OCI-LY3 (cell line): ENCODE measurements around the gene ZC3H12D.

ENCODE experiments used
- H2AFZ ChIP-seq: fragments of 200-600, 300-600 bp; shearing (Covaris generic); 2 replicates; pipeline ENCODE4 v1.6.0; 2014; ENCODE audit warnings: antibody characterized with exemption, low read depth, low read length
- H3K27ac ChIP-seq: fragments of 200-600, 300-600 bp; sonication (generic); 2 replicates; pipeline ENCODE4 v1.5.1; 2014; ENCODE audit warnings: mild to moderate bottlenecking, low read length, moderate library complexity, mixed read lengths
- H3K27me3 ChIP-seq: fragments of 200-600, 300-600 bp; sonication (generic); 2 replicates; pipeline ENCODE4 v1.6.1; 2014; ENCODE audit warnings: low read depth, low read length, mixed read lengths
- H3K36me3 ChIP-seq: fragments of 200-600, 300-600 bp; sonication (generic); replicated peaks from 2 replicates; pipeline ENCODE3; 2014; ENCODE audit warnings: low read depth, low read length, mixed read lengths
- H3K4me1 ChIP-seq: fragments of 300-600, 200-600 bp; sonication (generic); 2 replicates; pipeline ENCODE4 v1.6.1; 2014; ENCODE audit warnings: low read length, mixed read lengths
- H3K4me2 ChIP-seq: fragments of 200-600, 300-600 bp; sonication (generic); 2 replicates; pipeline ENCODE4 v1.6.1; 2014; ENCODE audit warnings: low read length, mixed read lengths
- H3K4me3 ChIP-seq: fragments of 300-600, 200-600 bp; sonication (generic); 2 replicates; pipeline ENCODE4 v1.5.1; 2014; ENCODE audit warnings: antibody characterized with exemption, mild to moderate bottlenecking, low read length, moderate library complexity
- H3K79me2 ChIP-seq: fragments of 300-600, 200-600 bp; shearing (Covaris generic); 2 replicates; pipeline ENCODE4 v1.6.1; 2014; ENCODE audit warnings: mild to moderate bottlenecking, low read length, mixed read lengths
- H3K9ac ChIP-seq: fragments of 300-600, 200-600 bp; shearing (Covaris generic); 2 replicates; pipeline ENCODE4 v1.6.0; 2014; ENCODE audit warnings: mild to moderate bottlenecking, low read length, moderate library complexity
- H3K9me3 ChIP-seq: fragments of 200-600, 300-600 bp; shearing (Covaris generic); 2 replicates; pipeline ENCODE4 v1.6.1; 2014; ENCODE audit warnings: low read length, mixed read lengths; ENCODE audit not compliant: insufficient read depth
- H4K20me1 ChIP-seq: fragments of 200-600, 300-600 bp; sonication (generic); 2 replicates; pipeline ENCODE4 v1.6.1; 2016; ENCODE audit warnings: low read length, mixed read lengths; ENCODE audit not compliant: insufficient read depth
- CTCF ChIP-seq: fragments of 200-600, 300-600 bp; sonication (generic); IDR thresholded peaks from 2 replicates; pipeline ENCODE4 v1.5.1; 2014; ENCODE audit warnings: antibody characterized with exemption, low read length, low read depth
- EZH2phosphoT487 ChIP-seq: fragments of 200-600 bp; shearing (Covaris generic); IDR thresholded peaks from 2 replicates; pipeline ENCODE4 v1.6.1; 2018; ENCODE audit warnings: antibody characterized with exemption, mixed run types, low read depth

ZC3H12D gene

DNA sequence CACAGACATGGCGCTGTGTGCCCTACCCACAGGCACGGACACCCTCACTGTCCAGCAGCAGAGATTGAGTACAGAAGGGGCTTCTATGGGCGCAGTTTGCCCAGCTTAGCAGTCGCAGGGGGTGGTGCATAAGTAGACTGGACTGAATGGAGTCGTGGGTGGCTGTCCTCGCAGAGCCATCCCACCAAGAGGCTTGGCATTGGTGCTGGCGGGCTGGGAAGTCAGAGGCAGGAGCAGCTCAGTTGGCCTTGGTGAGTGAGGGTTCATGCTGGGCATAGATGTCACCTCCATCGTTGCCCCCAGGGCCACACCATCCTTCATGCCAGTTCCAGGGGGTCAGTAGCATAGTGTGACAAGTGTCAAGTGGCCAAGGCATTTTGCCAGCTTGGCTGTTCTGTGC lies 59.6 kb downstream of the ZC3H12D start:
- no peak overlapping the region for H2AFZ ChIP-seq
- H3K4me2 ChIP-seq = no peak overlapping the region
- H3K4me1 ChIP-seq = peaks cover 17% of the 10 kb centered on the region
- no peaks in the 10 kb centered on the region for H3K36me3 ChIP-seq
- no peak for TF ChIP-seq EZH2phosphoT487
- no peak for TF ChIP-seq CTCF
- H3K9ac ChIP-seq = no peak overlapping the region
- no peaks in the 10 kb centered on the region for H3K9me3 ChIP-seq
- no peak overlapping the region for H3K27ac ChIP-seq
- H4K20me1 ChIP-seq = no peaks in the 10 kb centered on the region
- H3K27me3 ChIP-seq = no peaks in the 10 kb centered on the region
- H3K4me3 ChIP-seq = no peak overlapping the region
- H3K79me2 ChIP-seq = no peaks in the 10 kb centered on the region

GRCh38 chr6:149423964-149424440 lies 60.8 kb downstream of the ZC3H12D start:
- Histone ChIP-seq H2AFZ (no peak overlapping the region), H3K27me3 (no peaks in the 10 kb centered on the region), H3K36me3 (no peaks in the 10 kb centered on the region), H3K9ac (no peak overlapping the region), H3K4me2 (no peak overlapping the region), H3K27ac (no peak overlapping the region), H3K4me1 (peaks cover 29% of the 10 kb centered on the region), H3K9me3 (no peaks in the 10 kb centered on the region), H3K4me3 (no peak overlapping the region), H4K20me1 (no peaks in the 10 kb centered on the region), H3K79me2 (no peaks in the 10 kb centered on the region)
- TF ChIP-seq EZH2phosphoT487 = no peak
- TF ChIP-seq CTCF = no peak

- no peaks in the 10 kb centered on the region for H3K9me3 ChIP-seq
- no peaks in the 10 kb centered on the region for H3K36me3 ChIP-seq
- no peak overlapping the region for H3K27ac ChIP-seq
- no peaks in the 10 kb centered on the region for H4K20me1 ChIP-seq
- H3K4me2 ChIP-seq = no peak overlapping the region
- peaks cover 42% of the 10 kb centered on the region for H3K4me1 ChIP-seq
- no peak overlapping the region for H3K9ac ChIP-seq
- no peaks in the 10 kb centered on the region for H3K27me3 ChIP-seq
- no peaks in the 10 kb centered on the region for H3K79me2 ChIP-seq
- TF ChIP-seq CTCF (no peak), EZH2phosphoT487 (no peak)
- no peak overlapping the region for H3K4me3 ChIP-seq
- no peak overlapping the region for H2AFZ ChIP-seq
Observed at GRCh38 chr6:149422581-149422980, 62.2 kb downstream of the ZC3H12D start.

DNA sequence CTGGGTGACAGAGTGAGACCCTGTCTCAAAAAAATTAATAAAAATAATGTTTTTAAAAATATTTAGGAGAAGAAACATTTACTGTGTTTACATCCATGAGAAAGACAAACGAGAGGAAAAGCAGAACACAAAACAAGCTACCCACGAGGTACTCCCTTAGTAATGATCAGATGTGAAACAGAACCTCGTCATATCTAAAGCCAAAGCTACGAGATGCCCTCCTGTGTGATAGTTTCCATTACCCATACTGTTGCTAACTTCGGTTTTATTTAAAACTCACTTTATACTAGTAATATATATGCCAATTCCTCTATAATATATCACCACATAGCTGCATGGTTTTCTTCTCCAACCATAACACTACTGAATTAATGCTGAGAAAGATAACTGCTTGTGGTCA lies 63.7 kb downstream of the ZC3H12D start:
- Histone ChIP-seq H3K27ac (no peak overlapping the region), H3K9ac (no peak overlapping the region), H3K9me3 (no peaks in the 10 kb centered on the region), H3K79me2 (no peaks in the 10 kb centered on the region), H2AFZ (no peak overlapping the region), H4K20me1 (no peaks in the 10 kb centered on the region), H3K4me1 (peaks cover 42% of the 10 kb centered on the region), H3K4me2 (no peak overlapping the region), H3K36me3 (no peaks in the 10 kb centered on the region), H3K4me3 (no peak overlapping the region), H3K27me3 (no peaks in the 10 kb centered on the region)
- TF ChIP-seq EZH2phosphoT487 = no peak
- no peak for TF ChIP-seq CTCF
